DOHH2 (cell line): ENCODE data around the gene SCT.

Experiments used
- H3F3A ChIP-seq: fragments of 200-600 bp; sonication (generic), shearing (Covaris generic); 2 replicates; pipeline ENCODE4 v1.6.0; 2016; ENCODE audit warnings: antibody characterized with exemption, mild to moderate bottlenecking; ENCODE audit not compliant: control insufficient read depth, insufficient read depth
- H3K27ac ChIP-seq: fragments of 200-600 bp; sonication (generic); 2 replicates; pipeline ENCODE4 v1.5.1; 2014; ENCODE audit warnings: low read depth, mild to moderate bottlenecking, low read length, moderate library complexity
- H3K27me3 ChIP-seq: fragments of 200-600 bp; sonication (generic); 2 replicates; pipeline ENCODE4 v1.6.1; 2014; ENCODE audit warnings: mild to moderate bottlenecking, low read length, mixed read lengths; ENCODE audit not compliant: control insufficient read depth
- H3K36me3 ChIP-seq: fragments of 200-600 bp; sonication (generic); 2 replicates; pipeline ENCODE4 v1.6.1; 2014; ENCODE audit warnings: mild to moderate bottlenecking, low read length, moderate library complexity, mixed read lengths; ENCODE audit not compliant: control insufficient read depth
- H3K4me1 ChIP-seq: fragments of 200-600 bp; sonication (generic); 2 replicates; pipeline ENCODE4 v1.6.1; 2014; ENCODE audit warnings: mild to moderate bottlenecking, low read length, mixed read lengths; ENCODE audit not compliant: control insufficient read depth
- H3K4me2 ChIP-seq: fragments of 200-600 bp; sonication (generic); 2 replicates; pipeline ENCODE4 v1.6.0; 2014; ENCODE audit warnings: mild to moderate bottlenecking, low read length, moderate library complexity
- H3K4me3 ChIP-seq: fragments of 200-600 bp; sonication (generic); 2 replicates; pipeline ENCODE4 v1.5.1; 2014; ENCODE audit warnings: mild to moderate bottlenecking, low read length, mixed read lengths
- H3K79me2 ChIP-seq: fragments of 200-600 bp; sonication (generic); 2 replicates; pipeline ENCODE4 v1.6.1; 2014; ENCODE audit warnings: mild to moderate bottlenecking, low read length, mixed read lengths; ENCODE audit not compliant: control insufficient read depth
- H3K9me2 ChIP-seq: fragments of 200-600 bp; sonication (generic); replicated peaks from 2 replicates; pipeline ENCODE4 v1.6.1; 2014; ENCODE audit warnings: mild to moderate bottlenecking, low read length, mixed read lengths; ENCODE audit not compliant: control insufficient read depth
- H3K9me3 ChIP-seq: fragments of 200-600 bp; sonication (generic); 2 replicates; pipeline ENCODE4 v1.6.1; 2014; ENCODE audit warnings: antibody characterized with exemption, low read length, mixed read lengths; ENCODE audit not compliant: control insufficient read depth, insufficient read depth
- H4K20me1 ChIP-seq: fragments of 200-600 bp; sonication (generic); 2 replicates; pipeline ENCODE4 v1.6.0; 2014; ENCODE audit warnings: low read depth, mild to moderate bottlenecking, antibody characterized with exemption, low read length, moderate library complexity; ENCODE audit not compliant: control insufficient read depth, insufficient read depth
- EZH2phosphoT487 ChIP-seq: fragments of 200-600 bp; sonication (generic); IDR thresholded peaks from 2 replicates; pipeline ENCODE4 v1.6.1; 2017; ENCODE audit warnings: borderline replicate concordance, mild to moderate bottlenecking, antibody characterized with exemption, low read length, moderate library complexity, mixed read lengths
- TF ChIP-seq, protein P1 (sequence below): fragments of 200-600 bp; sonication (generic); IDR thresholded peaks from one replicate; pipeline ENCODE4 v1.5.1; 2014; ENCODE audit warnings: antibody characterized with exemption, mild to moderate bottlenecking, low read depth, low read length; ENCODE audit not compliant: poor library complexity, severe bottlenecking

The SCT gene

DNA sequence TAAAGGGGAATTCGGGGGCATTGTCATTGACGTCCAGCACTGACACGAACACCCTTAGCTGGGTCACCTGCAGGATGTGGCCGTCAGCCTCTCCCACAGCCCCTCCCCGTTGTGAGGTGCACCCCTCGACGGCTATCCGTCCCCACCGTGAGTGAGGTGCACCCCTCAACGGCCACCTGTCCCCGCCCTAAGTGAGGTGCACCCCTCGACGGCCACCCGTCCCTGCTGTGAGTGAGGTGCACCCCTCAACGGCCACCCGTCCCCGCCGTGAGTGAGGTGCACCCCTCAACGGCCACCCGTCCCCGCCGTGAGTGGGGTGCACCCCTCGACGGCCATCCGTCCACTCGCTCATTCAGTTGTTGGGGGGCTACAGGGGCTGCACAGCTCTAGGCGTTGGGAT is 5.1 kb downstream of the SCT start:
- Histone ChIP-seq H3K4me2 (no peak overlapping the region), H3K27ac (no peak overlapping the region), H4K20me1 (no peaks in the 10 kb centered on the region), H3K9me2 (no peaks in the 10 kb centered on the region), H3K4me1 (no peaks in the 10 kb centered on the region), H3K36me3 (peaks cover 5% of the 10 kb centered on the region; the same call in 1 of the 2 replicates), H3K27me3 (no peaks in the 10 kb centered on the region), H3F3A (no peaks in the 10 kb centered on the region), H3K79me2 (0 out of 2 replicates have a peak, but pooled peaks cover 1% of the 10 kb centered on the region), H3K4me3 (no peak overlapping the region), H3K9me3 (no peaks in the 10 kb centered on the region)
- TF ChIP-seq, protein P1, sequence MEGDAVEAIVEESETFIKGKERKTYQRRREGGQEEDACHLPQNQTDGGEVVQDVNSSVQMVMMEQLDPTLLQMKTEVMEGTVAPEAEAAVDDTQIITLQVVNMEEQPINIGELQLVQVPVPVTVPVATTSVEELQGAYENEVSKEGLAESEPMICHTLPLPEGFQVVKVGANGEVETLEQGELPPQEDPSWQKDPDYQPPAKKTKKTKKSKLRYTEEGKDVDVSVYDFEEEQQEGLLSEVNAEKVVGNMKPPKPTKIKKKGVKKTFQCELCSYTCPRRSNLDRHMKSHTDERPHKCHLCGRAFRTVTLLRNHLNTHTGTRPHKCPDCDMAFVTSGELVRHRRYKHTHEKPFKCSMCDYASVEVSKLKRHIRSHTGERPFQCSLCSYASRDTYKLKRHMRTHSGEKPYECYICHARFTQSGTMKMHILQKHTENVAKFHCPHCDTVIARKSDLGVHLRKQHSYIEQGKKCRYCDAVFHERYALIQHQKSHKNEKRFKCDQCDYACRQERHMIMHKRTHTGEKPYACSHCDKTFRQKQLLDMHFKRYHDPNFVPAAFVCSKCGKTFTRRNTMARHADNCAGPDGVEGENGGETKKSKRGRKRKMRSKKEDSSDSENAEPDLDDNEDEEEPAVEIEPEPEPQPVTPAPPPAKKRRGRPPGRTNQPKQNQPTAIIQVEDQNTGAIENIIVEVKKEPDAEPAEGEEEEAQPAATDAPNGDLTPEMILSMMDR = no peak

GRCh38 chr11:620935-621814 is 5.8 kb downstream of the SCT start:
- H3K79me2 ChIP-seq = peaks cover 6% of the 10 kb centered on the region; the same call in 1 of the 2 replicates
- peaks cover 5% of the 10 kb centered on the region; the same call in 1 of the 2 replicates for H3K36me3 ChIP-seq
- no peak overlapping the region for H3K4me3 ChIP-seq
- no peaks in the 10 kb centered on the region for H4K20me1 ChIP-seq
- H3K27me3 ChIP-seq = no peaks in the 10 kb centered on the region
- H3K4me2 ChIP-seq = no peak overlapping the region
- H3K9me2 ChIP-seq = no peaks in the 10 kb centered on the region
- H3K27ac ChIP-seq = no peak overlapping the region
- H3K4me1 ChIP-seq = peaks cover 5% of the 10 kb centered on the region
- 0 out of 2 replicates have a peak, but pooled peaks cover 2% of the 10 kb centered on the region for H3F3A ChIP-seq
- H3K9me3 ChIP-seq = no peaks in the 10 kb centered on the region
- TF ChIP-seq, protein P1 = no peak
- TF ChIP-seq EZH2phosphoT487 = no peak

- H3K4me2 ChIP-seq = no peak overlapping the region
- no peaks in the 10 kb centered on the region for H4K20me1 ChIP-seq
- H3K4me1 ChIP-seq = peaks cover 11% of the 10 kb centered on the region
- TF ChIP-seq, protein P1 = no peak
- TF ChIP-seq EZH2phosphoT487 = no peak
- H3F3A ChIP-seq = 0 out of 2 replicates have a peak, but pooled peaks cover 3% of the 10 kb centered on the region
- H3K9me3 ChIP-seq = no peaks in the 10 kb centered on the region
- no peaks in the 10 kb centered on the region for H3K27me3 ChIP-seq
- H3K27ac ChIP-seq = no peak overlapping the region
- no peak overlapping the region for H3K4me3 ChIP-seq
- no peaks in the 10 kb centered on the region for H3K9me2 ChIP-seq
- H3K36me3 ChIP-seq = peaks cover 5% of the 10 kb centered on the region; the same call in 1 of the 2 replicates
- H3K79me2 ChIP-seq = peaks cover 6% of the 10 kb centered on the region; the same call in 1 of the 2 replicates
Measured at GRCh38 chr11:620201-620600, 6.8 kb downstream of the SCT start.
